GM23338 (cell line): ENCODE results near the gene UCP3. TPM values are rescaled to one million over a fixed set of nuclear protein-coding genes. Genes with fewer than 3 reads are reported as not detected.

Experiments
- ATAC-seq: fragments of 200-7000 bp; cut with Tn5 transposase; 3 replicates; pipeline ENCODE4 v1.9.1; 2020
- DNase-seq: peaks from one replicate; pipeline ENCODE4 v3.0.0-alpha.2; 2015; ENCODE audit warnings: low spot score
- H2AFZ ChIP-seq: fragments of 200-600 bp; sonication (generic); 2 replicates; pipeline ENCODE4 v1.8.0; 2016; ENCODE audit warnings: antibody characterized with exemption, mild to moderate bottlenecking, moderate library complexity
- H3F3A ChIP-seq: fragments of 200-600 bp; sonication (generic); replicated peaks from 2 replicates; pipeline ENCODE4 v1.8.0; 2017; ENCODE audit warnings: antibody characterized with exemption, mixed run types, low read depth
- H3K27ac ChIP-seq: fragments of 200-600 bp; sonication (generic); 2 replicates; pipeline ENCODE4 v1.6.1; 2016; ENCODE audit warnings: low read depth
- H3K27me3 ChIP-seq: fragments of 200-600 bp; sonication (generic); 2 replicates; pipeline ENCODE4 v1.8.0; 2016; ENCODE audit warnings: mild to moderate bottlenecking, mixed run types, moderate library complexity; ENCODE audit not compliant: insufficient read depth
- H3K36me3 ChIP-seq: fragments of 200-600 bp; sonication (generic); 2 replicates; pipeline ENCODE4 v1.8.0; 2016; ENCODE audit warnings: mild to moderate bottlenecking; ENCODE audit not compliant: insufficient read depth
- H3K4me1 ChIP-seq: fragments of 200-600 bp; sonication (generic); 2 replicates; pipeline ENCODE4 v1.8.0; 2016; ENCODE audit warnings: mild to moderate bottlenecking, moderate library complexity; ENCODE audit not compliant: insufficient read depth
- H3K4me2 ChIP-seq: fragments of 200-600 bp; sonication (generic); 2 replicates; pipeline ENCODE4 v1.7.1; 2017; ENCODE audit warnings: mixed run types
- H3K4me3 ChIP-seq: fragments of 200-600 bp; sonication (generic); 2 replicates; pipeline ENCODE4 v1.6.1; 2016; ENCODE audit warnings: mixed run types
- H3K79me2 ChIP-seq: fragments of 200-600 bp; sonication (generic); replicated peaks from 2 replicates; pipeline ENCODE4 v1.8.0; 2017; ENCODE audit warnings: mild to moderate bottlenecking; ENCODE audit not compliant: insufficient read depth
- H3K9me2 ChIP-seq: fragments of 200-600 bp; sonication (generic); 2 replicates; pipeline ENCODE4 v1.8.0; 2017; ENCODE audit not compliant: insufficient read depth
- H4K20me1 ChIP-seq: fragments of 200-600 bp; sonication (generic); replicated peaks from 2 replicates; pipeline ENCODE4 v1.8.0; 2017; ENCODE audit warnings: mild to moderate bottlenecking; ENCODE audit not compliant: insufficient read depth
- H3K27ac Mint-ChIP-seq: 2 replicates; pipeline ENCODE4 v1.8.0; 2020; ENCODE audit warnings: inconsistent platforms, mild to moderate bottlenecking, moderate library complexity, mixed read lengths
- H3K27me3 Mint-ChIP-seq: 3 replicates; pipeline ENCODE4 v1.8.0; 2022; ENCODE audit warnings: low read depth, mild to moderate bottlenecking, moderate library complexity, mixed read lengths, inconsistent platforms; ENCODE audit not compliant: insufficient read depth, poor library complexity
- H3K36me3 Mint-ChIP-seq: 3 replicates; pipeline ENCODE4 v1.8.0; 2021; ENCODE audit warnings: low read depth, mild to moderate bottlenecking, inconsistent platforms, moderate library complexity, mixed read lengths
- H3K4me1 Mint-ChIP-seq: 3 replicates; pipeline ENCODE4 v1.8.0; 2020; ENCODE audit warnings: mild to moderate bottlenecking, inconsistent platforms, mixed read lengths
- H3K4me3 Mint-ChIP-seq: 3 replicates; pipeline ENCODE4 v1.8.0; 2021; ENCODE audit warnings: moderate library complexity, mild to moderate bottlenecking, inconsistent platforms, mixed read lengths
- H3K9me3 Mint-ChIP-seq: 3 replicates; pipeline ENCODE4 v1.8.0; 2020; ENCODE audit warnings: moderate library complexity, mild to moderate bottlenecking, inconsistent platforms, mixed read lengths
- CREB1 ChIP-seq: fragments of 250-450 bp; sonication (Bioruptor Pico); IDR thresholded peaks from 2 replicates; pipeline ENCODE4 v1.5.0; 2020; ENCODE audit warnings: low read depth, mild to moderate bottlenecking, moderate library complexity
- CTCF ChIP-seq, 2 experiments: fragments of 200-600 bp in 1 of 2; sonication (generic) in 1 of 2; conservative IDR thresholded peaks; 2 replicates each; pipeline versions ENCODE4 v1.5.1 to v1.6.1; 2016 to 2017; ENCODE audit warnings: antibody characterized with exemption in 2 of 2, low read depth in 2 of 2, mild to moderate bottlenecking in 2 of 2, moderate library complexity in 1 of 2
- ETS1 ChIP-seq: IDR thresholded peaks from 2 replicates; pipeline ENCODE4 v1.6.1; 2016; ENCODE audit warnings: antibody characterized with exemption
- EZH2 ChIP-seq: fragments of 200-600 bp; sonication (generic); IDR thresholded peaks from one replicate; pipeline ENCODE4 v1.8.0; 2017; ENCODE audit warnings: antibody characterized with exemption, mild to moderate bottlenecking, low read depth; ENCODE audit not compliant: unreplicated experiment
- EZH2phosphoT487 ChIP-seq: fragments of 200-600 bp; sonication (generic); IDR thresholded peaks from one replicate; pipeline ENCODE4 v1.8.1; 2018; ENCODE audit warnings: antibody characterized with exemption; ENCODE audit not compliant: unreplicated experiment
- JUNB ChIP-seq: IDR thresholded peaks from one replicate; pipeline ENCODE4 v1.6.1; 2016; ENCODE audit warnings: antibody characterized with exemption; ENCODE audit not compliant: unreplicated experiment
- NANOG ChIP-seq: IDR thresholded peaks from 2 replicates; pipeline ENCODE4 v1.6.1; 2016; ENCODE audit warnings: antibody characterized with exemption, borderline replicate concordance
- STAT1 ChIP-seq: IDR thresholded peaks from one replicate; pipeline ENCODE4 v1.6.1; 2016; ENCODE audit warnings: antibody characterized with exemption; ENCODE audit not compliant: unreplicated experiment
- ZNF114 ChIP-seq: fragments of 250-450 bp; sonication (Bioruptor Pico); IDR thresholded peaks from 2 replicates; pipeline ENCODE4 v1.5.0; 2020; ENCODE audit warnings: mild to moderate bottlenecking, moderate library complexity
- ZNF331 ChIP-seq: fragments of 250-450 bp; sonication (Bioruptor Pico); IDR thresholded peaks from 2 replicates; pipeline ENCODE4 v1.5.0; 2020; ENCODE audit warnings: low read depth, mild to moderate bottlenecking, moderate library complexity
- ZNF462 ChIP-seq: fragments of 250-450 bp; sonication (Bioruptor Pico); IDR thresholded peaks from 2 replicates; pipeline ENCODE4 v1.5.0; 2020; ENCODE audit warnings: mild to moderate bottlenecking, moderate library complexity
- polyA plus RNA-seq: library from polyadenylated mRNA; unstranded; fragments of >200 nt; fragmentation: Nextera tagmentation; extraction: Ambion mirVana; gene quantifications from 2 replicates; pipeline ENCODE4 v1.2.1, GENCODE V29; 2016
- total RNA-seq: library from RNA; depleted of rRNA; stranded (reverse); fragments of >200 nt; shearing (Covaris generic); gene quantifications from 2 replicates; pipeline ENCODE4 v1.2.3, GENCODE V29; 2014

Gene UCP3
- total and polyA plus RNA-seq, 2 experiments from 2014 or later: 0.21 to 0.40 TPM

GRCh38 chr11:74055938-74056337, 47.1 kb upstream of the UCP3 start:
- Mint-ChIP-seq H3K27me3 (no peaks in the 10 kb centered on the region), H3K9me3 (peaks cover 2% of the 10 kb centered on the region; the same call in 1 of the 3 replicates), H3K4me3 (no peak overlapping the region), H3K27ac (no peak overlapping the region), H3K36me3 (peaks cover 16% of the 10 kb centered on the region), H3K4me1 (peaks cover 4% of the 10 kb centered on the region; the same call in 2 of the 3 replicates)
- no peaks in the 10 kb centered on the region for H3K36me3 ChIP-seq
- H2AFZ ChIP-seq: no peak overlapping the region
- H3K4me1 ChIP-seq: no peaks in the 10 kb centered on the region
- no peak overlapping the region for H3K4me3 ChIP-seq
- no peak for DNase-seq
- H4K20me1 ChIP-seq: no peaks in the 10 kb centered on the region; the same call in 1 of the 2 replicates
- no peaks in the 10 kb centered on the region for H3K9me2 ChIP-seq
- H3K4me2 ChIP-seq: no peak overlapping the region
- no peaks in the 10 kb centered on the region for H3K79me2 ChIP-seq
- H3F3A ChIP-seq: no peaks in the 10 kb centered on the region
- ATAC-seq: no peak
- TF ChIP-seq ETS1 (no peak), NANOG (no peak), CTCF (conservative IDR thresholded peaks at IDR 0.05; ENCODE audit: low read depth in 2 of 2) (no peak), ZNF331 (CRISPR knock-in tag) (no peak), JUNB (no peak), CREB1 (CRISPR knock-in tag) (no peak), EZH2phosphoT487 (no peak)
- H3K27me3 ChIP-seq: no peaks in the 10 kb centered on the region
- H3K27ac ChIP-seq: no peak overlapping the region

GRCh38 chr11:74050465-74050864, 41.6 kb upstream of the UCP3 start:
- Mint-ChIP-seq H3K36me3 (no peaks in the 10 kb centered on the region), H3K4me3 (no peak overlapping the region), H3K4me1 (no peaks in the 10 kb centered on the region), H3K27ac (no peak overlapping the region), H3K27me3 (no peaks in the 10 kb centered on the region), H3K9me3 (no peaks in the 10 kb centered on the region)
- Histone ChIP-seq H3K79me2 (no peaks in the 10 kb centered on the region), H3K4me3 (no peak overlapping the region), H2AFZ (no peak overlapping the region), H4K20me1 (no peaks in the 10 kb centered on the region; the same call in 1 of the 2 replicates), H3K36me3 (no peaks in the 10 kb centered on the region), H3K27me3 (no peaks in the 10 kb centered on the region), H3K4me2 (no peak overlapping the region), H3K9me2 (no peaks in the 10 kb centered on the region), H3F3A (no peaks in the 10 kb centered on the region), H3K4me1 (no peaks in the 10 kb centered on the region), H3K27ac (no peak overlapping the region)
- ATAC-seq (no peak), DNase-seq (no peak)
- TF ChIP-seq JUNB (no peak), ZNF331 (CRISPR knock-in tag) (no peak), EZH2 (no peak), ZNF114 (no peak), STAT1 (no peak), NANOG (no peak), ETS1 (no peak), ZNF462 (CRISPR knock-in tag) (no peak), CREB1 (CRISPR knock-in tag) (no peak)
